ENCODE results near the gene TNFSF10. TPM values are rescaled to one million over a fixed set of nuclear protein-coding genes. Genes with fewer than 3 reads are reported as not detected.
A peak's percentile ranks its signal among the peaks of the same experiment; 100 is the strongest.

Gene TNFSF10
- total and polyA plus RNA-seq, 7 experiments from 2014 or later, result 10.8 to 234 (median 45.4) TPM

- POLR2A ChIA-PET, result no interaction called here
- Histone ChIP-seq H3K36me3 (ENCODE audit: control insufficient read depth in 2 of 3, insufficient read depth in 3 of 3, low read length in 3 of 3) (no peaks in the 10 kb centered on the region), H3K9me3 (ENCODE audit: control insufficient read depth in 2 of 3, low read length in 3 of 3) (no peaks in the 10 kb centered on the region), H3K27ac (ENCODE audit: low read depth, low read length) (no peak overlapping the region), H3K27me3 (ENCODE audit: control insufficient read depth in 2 of 2, insufficient read depth in 2 of 2, low read length in 2 of 2) (no peaks in the 10 kb centered on the region), H3K4me3 (ENCODE audit: low read length) (no peak overlapping the region), H3K4me1 (ENCODE audit: control insufficient read depth in 2 of 2, insufficient read depth in 2 of 2, low read length in 2 of 2) (no peaks in the 10 kb centered on the region)
- no peak overlapping the region for H3K27ac Mint-ChIP-seq
- intact Hi-C loops (cut with micrococcal nuclease), result no loop called here
- peaks cover 11 to 28% (median 25%) of the 10 kb centered on the region in 5 donors for H3K27me3 Mint-ChIP-seq
- peaks cover 0 to 2% (median 0%) of the 10 kb centered on the region in 11 donors for H3K9me3 Mint-ChIP-seq
- DNase-seq, result no peak
- H3K36me3 Mint-ChIP-seq, result peaks cover 0 to 3% (median 0%) of the 10 kb centered on the region in 5 donors
- ATAC-seq, result no peak
- no peak overlapping the region for H3K4me3 Mint-ChIP-seq
- peaks cover 0 to 4% (median 0%) of the 10 kb centered on the region in 7 donors for H3K4me1 Mint-ChIP-seq
- CTCF ChIA-PET, result interaction anchor here (0.8 to 1.0 kb wide), 2 partner anchors 13 to 129 kb away, joined by 3 read pairs; no protein-coding TSS in a partner anchor
Measured at GRCh38 chr3:172466553-172467130, 56.6 kb downstream of the TNFSF10 start.

GRCh38 chr3:172465281-172465680, 57.9 kb downstream of the TNFSF10 start:
- H3K27me3 Mint-ChIP-seq, result peaks cover 10 to 22% (median 16%) of the 10 kb centered on the region in 5 donors
- H3K9me3 Mint-ChIP-seq, result peaks cover 0 to 2% (median 0%) of the 10 kb centered on the region in 11 donors
- ATAC-seq, result no peak
- peaks cover 0 to 3% (median 0%) of the 10 kb centered on the region in 5 donors for H3K36me3 Mint-ChIP-seq
- Histone ChIP-seq H3K27ac (ENCODE audit: low read depth, low read length) (no peak overlapping the region), H3K4me1 (ENCODE audit: control insufficient read depth in 2 of 2, insufficient read depth in 2 of 2, low read length in 2 of 2) (no peaks in the 10 kb centered on the region), H3K9me3 (ENCODE audit: control insufficient read depth in 2 of 3, low read length in 3 of 3) (no peaks in the 10 kb centered on the region), H3K36me3 (ENCODE audit: control insufficient read depth in 2 of 3, insufficient read depth in 3 of 3, low read length in 3 of 3) (no peaks in the 10 kb centered on the region), H3K27me3 (ENCODE audit: control insufficient read depth in 2 of 2, insufficient read depth in 2 of 2, low read length in 2 of 2) (no peaks in the 10 kb centered on the region), H3K4me3 (ENCODE audit: low read length) (no peak overlapping the region)
- H3K4me1 Mint-ChIP-seq, result peaks cover 0 to 4% (median 0%) of the 10 kb centered on the region in 7 donors
- DNase-seq, result no peak
- ChIA-PET POLR2A (no interaction called here), CTCF (no interaction called here)
- intact Hi-C loops (cut with micrococcal nuclease), result no loop called here
- H3K27ac Mint-ChIP-seq, result no peak overlapping the region
- H3K4me3 Mint-ChIP-seq, result no peak overlapping the region

GRCh38 chr3:172464306-172464705, 58.9 kb downstream of the TNFSF10 start:
- no peaks in the 10 kb centered on the region for H3K4me1 ChIP-seq (ENCODE audit: control insufficient read depth in 2 of 2, insufficient read depth in 2 of 2, low read length in 2 of 2)
- CTCF ChIA-PET, result no interaction called here
- peaks cover 0 to 2% (median 0%) of the 10 kb centered on the region in 11 donors for H3K9me3 Mint-ChIP-seq
- H3K4me3 ChIP-seq (ENCODE audit: low read length), result no peak overlapping the region
- H3K4me3 Mint-ChIP-seq, result no peak overlapping the region
- H3K36me3 ChIP-seq (ENCODE audit: control insufficient read depth in 2 of 3, insufficient read depth in 3 of 3, low read length in 3 of 3), result no peaks in the 10 kb centered on the region
- H3K27ac Mint-ChIP-seq, result no peak overlapping the region
- peaks cover 10 to 20% (median 16%) of the 10 kb centered on the region in 5 donors for H3K27me3 Mint-ChIP-seq
- H3K4me1 Mint-ChIP-seq, result peaks cover 0 to 4% (median 0%) of the 10 kb centered on the region in 7 donors
- DNase-seq (no peak), ATAC-seq (no peak)
- no peaks in the 10 kb centered on the region for H3K9me3 ChIP-seq (ENCODE audit: control insufficient read depth in 2 of 3, low read length in 3 of 3)
- intact Hi-C loops (cut with micrococcal nuclease), result no loop called here
- no peak overlapping the region for H3K27ac ChIP-seq (ENCODE audit: low read depth, low read length)
- H3K27me3 ChIP-seq (ENCODE audit: control insufficient read depth in 2 of 2, insufficient read depth in 2 of 2, low read length in 2 of 2), result no peaks in the 10 kb centered on the region
- POLR2A ChIA-PET, result no interaction called here
- peaks cover 0 to 3% (median 0%) of the 10 kb centered on the region in 5 donors for H3K36me3 Mint-ChIP-seq

- Mint-ChIP-seq H3K4me3 (no peak overlapping the region), H3K27ac (no peak overlapping the region), H3K27me3 (peaks cover 0 to 7% (median under 1%) of the 10 kb centered on the region in 5 donors), H3K36me3 (peaks cover 0 to 2% (median 0%) of the 10 kb centered on the region in 5 donors), H3K4me1 (no peaks in the 10 kb centered on the region), H3K9me3 (peaks cover 0 to under 1% (median 0%) of the 10 kb centered on the region in 11 donors)
- ATAC-seq (peak; percentile 77), DNase-seq (peak in 4 of 9 donors; percentile 23 to 37 (median 30))
- CTCF ChIA-PET, result interaction anchor here (0.5 to 1.8 kb wide), 11 partner anchors 10 to 824 kb away, joined by 3 to 10 read pairs (median 4); no protein-coding TSS in a partner anchor
- Histone ChIP-seq H3K4me1 (ENCODE audit: control insufficient read depth in 2 of 2, insufficient read depth in 2 of 2, low read length in 2 of 2) (no peaks in the 10 kb centered on the region), H3K36me3 (ENCODE audit: control insufficient read depth in 2 of 3, insufficient read depth in 3 of 3, low read length in 3 of 3) (no peaks in the 10 kb centered on the region), H3K9me3 (ENCODE audit: control insufficient read depth in 2 of 3, low read length in 3 of 3) (no peaks in the 10 kb centered on the region), H3K27ac (ENCODE audit: low read depth, low read length) (no peak overlapping the region), H3K27me3 (ENCODE audit: control insufficient read depth in 2 of 2, insufficient read depth in 2 of 2, low read length in 2 of 2) (no peaks in the 10 kb centered on the region), H3K4me3 (ENCODE audit: low read length) (no peak overlapping the region)
- intact Hi-C loops (cut with micrococcal nuclease), result loop anchor here (1.0 to 2.0 kb wide), 5 partner anchors 15 to 205 kb away; no protein-coding TSS in a partner anchor
- POLR2A ChIA-PET, result no interaction called here
Measured at GRCh38 chr3:172461530-172462138, 61.6 kb downstream of the TNFSF10 start.

GRCh38 chr3:172456404-172456803, 66.8 kb downstream of the TNFSF10 start:
- DNase-seq (no peak), ATAC-seq (no peak)
- H3K27me3 ChIP-seq (ENCODE audit: control insufficient read depth in 2 of 2, insufficient read depth in 2 of 2, low read length in 2 of 2), result peaks cover 0 to 4% of the 10 kb centered on the region in 2 donors
- Mint-ChIP-seq H3K9me3 (no peaks in the 10 kb centered on the region), H3K4me3 (no peak overlapping the region), H3K36me3 (no peaks in the 10 kb centered on the region), H3K27ac (no peak overlapping the region), H3K27me3 (peaks cover 8 to 34% (median 27%) of the 10 kb centered on the region in 5 donors), H3K4me1 (no peaks in the 10 kb centered on the region)
- H3K27ac ChIP-seq (ENCODE audit: low read depth, low read length), result no peak overlapping the region
- ChIA-PET CTCF (no interaction called here), POLR2A (no interaction called here)
- no peak overlapping the region for H3K4me3 ChIP-seq (ENCODE audit: low read length)
- no peaks in the 10 kb centered on the region for H3K9me3 ChIP-seq (ENCODE audit: control insufficient read depth in 2 of 3, low read length in 3 of 3)
- no peaks in the 10 kb centered on the region for H3K4me1 ChIP-seq (ENCODE audit: control insufficient read depth in 2 of 2, insufficient read depth in 2 of 2, low read length in 2 of 2)
- intact Hi-C loops (cut with micrococcal nuclease), result no loop called here
- no peaks in the 10 kb centered on the region for H3K36me3 ChIP-seq (ENCODE audit: control insufficient read depth in 2 of 3, insufficient read depth in 3 of 3, low read length in 3 of 3)

Other genes starting within 250 kb of the TNFSF10 start
- not detected for gene GHSR, start 75.0 kb downstream of the TNFSF10 start, total RNA-seq
- not detected for gene GHSR, start 75.0 kb downstream of the TNFSF10 start, polyA plus RNA-seq
- 1 to 10 TPM; 3.2 to 8.9 (median 4.8) TPM for gene NCEH1, start 187.6 kb upstream of the TNFSF10 start, total RNA-seq
- 1 to 10 TPM; 1.2 to 2.9 TPM for gene NCEH1, start 187.6 kb upstream of the TNFSF10 start, polyA plus RNA-seq
- 10 to 100 TPM in 1 of 5 experiments, 1 to 10 TPM in 4; 1.3 to 41.2 (median 2.1) TPM for gene ECT2, start 227.3 kb upstream of the TNFSF10 start, total RNA-seq
- gene ECT2, start 227.3 kb upstream of the TNFSF10 start, polyA plus RNA-seq, result 1 to 10 TPM; 1.3 to 1.6 TPM

All from naive thymus-derived CD4-positive, alpha-beta T cell (primary cell).